Hematopoietic multipotent progenitor cell treated with erythropoietin and hydrocortisone succinate and interleukin-3 and kit ligand, for 4 days (in vitro differentiated cells): Measurements from ENCODE around the gene ARSA.
A peak's percentile ranks its signal among the peaks of the same experiment; 100 is the strongest.

Experiments
- DNase-seq: peaks from one replicate; pipeline ENCODE4 v3.0.0-alpha.2; 2015

Gene ARSA

DNA sequence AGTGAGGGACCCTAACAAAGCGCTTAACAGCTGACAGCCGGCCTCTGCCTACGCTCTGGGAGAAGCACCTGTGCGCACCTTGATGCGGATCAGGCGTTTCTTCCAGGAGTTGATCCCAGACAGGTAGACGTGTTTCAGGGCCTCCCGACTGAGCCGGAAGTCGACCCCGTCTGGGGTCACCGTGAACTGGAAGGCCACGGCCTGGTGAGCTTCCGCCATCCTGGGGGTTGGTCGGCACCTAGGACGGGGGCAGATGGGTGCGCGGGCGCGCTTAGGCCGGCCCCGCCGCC is 50.3 kb downstream of the ARSA start:
- no peak for DNase-seq

DNA sequence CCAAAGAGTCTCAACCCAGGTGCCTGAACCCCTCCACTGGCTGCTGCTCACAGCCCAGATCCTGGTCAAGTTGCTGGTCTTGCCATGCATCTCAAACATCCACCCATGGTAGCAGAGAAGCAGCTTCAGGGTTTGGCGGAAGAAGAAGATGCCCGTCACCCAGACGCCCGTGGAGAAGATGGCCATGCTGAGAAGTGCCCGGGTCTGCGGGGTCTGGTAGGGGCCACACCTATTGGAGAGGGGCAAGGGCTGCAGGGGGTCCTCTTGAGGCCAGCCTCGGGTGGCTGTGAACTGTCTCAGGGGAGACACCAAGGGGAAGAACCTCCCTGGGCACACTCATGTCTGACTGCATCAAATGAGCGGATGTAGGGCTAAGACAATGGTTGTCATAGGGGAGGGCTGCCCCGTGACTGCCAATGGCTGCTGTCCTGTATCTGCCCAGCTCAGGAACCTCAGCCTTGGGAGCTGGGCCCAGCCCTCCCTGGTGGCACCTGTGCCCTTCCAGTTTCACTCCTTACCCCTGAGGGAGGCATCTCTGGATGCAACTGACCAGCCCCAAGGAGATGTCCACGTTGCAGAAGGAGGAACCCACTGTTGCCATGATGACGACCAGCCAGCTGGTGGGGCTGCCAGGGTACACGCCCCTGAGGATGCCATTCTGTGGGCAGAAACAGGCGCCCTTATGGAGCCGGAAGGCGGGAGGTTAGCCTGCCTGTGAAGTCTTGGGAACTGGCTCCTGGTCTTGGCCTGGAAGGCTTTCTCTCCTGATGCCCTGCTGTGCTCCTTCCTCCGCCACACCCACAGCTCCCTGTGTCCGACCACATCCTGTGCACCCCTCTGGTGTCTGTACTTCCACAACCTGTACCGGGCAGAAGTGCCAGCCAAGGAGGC is 50.9 kb downstream of the ARSA start:
- DNase-seq: no peak

GRCh38 chr22:50576070-50576469 is 51.9 kb downstream of the ARSA start:
- DNase-seq: peak; percentile 63

GRCh38 chr22:50575426-50575941 is 52.5 kb downstream of the ARSA start:
- no peak for DNase-seq
